HepG2 (cell line): ENCODE measurements around the gene MAP4K3. TPM values are rescaled to one million over a fixed set of nuclear protein-coding genes. Genes with fewer than 3 reads are reported as not detected.
A peak's percentile ranks its signal among the peaks of the same experiment; 100 is the strongest.

Experiments
- ARID5B ChIP-seq: IDR thresholded peaks from 2 replicates; pipeline ENCODE4 v1.4.0; 2020; ENCODE audit warnings: mild to moderate bottlenecking, missing genetic modification reagents
- NCOA2 ChIP-seq: sonication (generic); formaldehyde crosslinking; IDR thresholded peaks from 2 replicates; pipeline ENCODE4 v1.8.0; 2022; ENCODE audit warnings: inconsistent platforms
- SKIL ChIP-seq: sonication (generic); formaldehyde crosslinking; IDR thresholded peaks from 2 replicates; pipeline ENCODE4 v1.8.0; 2022; ENCODE audit warnings: missing genetic modification reagents, mild to moderate bottlenecking, moderate library complexity, borderline replicate concordance
- SMAD3 ChIP-seq: sonication (generic); formaldehyde crosslinking; IDR thresholded peaks from 2 replicates; pipeline ENCODE4 v1.4.0; 2020; ENCODE audit warnings: missing genetic modification reagents
- ZNF800 ChIP-seq: sonication (generic); formaldehyde crosslinking; IDR thresholded peaks from 2 replicates; pipeline ENCODE4 v1.4.0; 2020; ENCODE audit warnings: missing genetic modification reagents
- polyA plus RNA-seq, 8 experiments: library from polyadenylated mRNA; depleted of rRNA in 3 of 8; stranded (reverse) in 7 of 8; unstranded in 1 of 8; fragments of >200 nt; fragmentation: Illumina TruSeq in 4 of 8; extraction: Trizol in 4 of 8; gene quantifications; 2 replicates each; pipeline versions ENCODE4 v1.2.1 to v1.2.3, GENCODE V29; 2011 to 2016; ENCODE audit warnings: low read depth in 4 of 8, missing spikeins in 1 of 8, mixed read lengths in 1 of 8; ENCODE audit not compliant: insufficient read depth in 1 of 8
- total RNA-seq, 5 experiments: library from RNA; depleted of rRNA; stranded (reverse); fragments of >200 nt; fragmentation: Illumina TruSeq; extraction: Trizol; gene quantifications; 2 replicates each; pipeline ENCODE4 v1.2.3, GENCODE V29; 2016; ENCODE audit warnings: low read depth in 1 of 5

MAP4K3 gene
- total and polyA plus RNA-seq, 2 of the 13 experiments (the other 11 are each of a cell fraction or from before 2014, with no cell fraction given): 45.9 to 53.2 TPM

GRCh38 chr2:39379643-39380524 is 57.2 kb downstream of the MAP4K3 start (continued):
- TF ChIP-seq ARID5B: peak; percentile 32
- 0 out of 2 replicates have a peak, but pooled peaks have one; percentile 44 for TF ChIP-seq ZNF800 (CRISPR knock-in tag)
- peak; percentile 81 for TF ChIP-seq SMAD3 (CRISPR knock-in tag)
- no peak for TF ChIP-seq SKIL (CRISPR knock-in tag)
- 0 out of 2 replicates have a peak, but pooled peaks have one; percentile 29 for TF ChIP-seq NCOA2 (CRISPR knock-in tag)
